ENCODE results near the gene CAMTA1.

Gene CAMTA1

GRCh38 chr1:7474143-7474490 lies 688.9 kb downstream of the CAMTA1 start:
- in situ Hi-C loops (cut with MboI; ENCODE audit: low sequenced_read_pairs): no loop called here

GRCh38 chr1:7474786-7475502 lies 689.7 kb downstream of the CAMTA1 start:
- in situ Hi-C loops (cut with MboI; ENCODE audit: low sequenced_read_pairs): no loop called here

- in situ Hi-C loops (cut with MboI; ENCODE audit: low sequenced_read_pairs): no loop called here
Observed at GRCh38 chr1:7475691-7476090, 690.4 kb downstream of the CAMTA1 start.

GRCh38 chr1:7476402-7476801 lies 691.1 kb downstream of the CAMTA1 start:
- in situ Hi-C loops (cut with MboI; ENCODE audit: low sequenced_read_pairs): no loop called here

- in situ Hi-C loops (cut with MboI; ENCODE audit: low sequenced_read_pairs): no loop called here
Observed at GRCh38 chr1:7476861-7477547, 691.8 kb downstream of the CAMTA1 start.

- in situ Hi-C loops (cut with MboI; ENCODE audit: low sequenced_read_pairs): no loop called here
Observed at GRCh38 chr1:7477593-7477992, 692.3 kb downstream of the CAMTA1 start.

- in situ Hi-C loops (cut with MboI; ENCODE audit: low sequenced_read_pairs): no loop called here
Observed at GRCh38 chr1:7478142-7478790, 693.0 kb downstream of the CAMTA1 start.

GRCh38 chr1:7478809-7479499 lies 693.7 kb downstream of the CAMTA1 start:
- in situ Hi-C loops (cut with MboI; ENCODE audit: low sequenced_read_pairs): no loop called here

- in situ Hi-C loops (cut with MboI; ENCODE audit: low sequenced_read_pairs): no loop called here
Observed at GRCh38 chr1:7479571-7479970, 694.3 kb downstream of the CAMTA1 start.

- in situ Hi-C loops (cut with MboI; ENCODE audit: low sequenced_read_pairs): no loop called here
Observed at GRCh38 chr1:7481194-7481593, 695.9 kb downstream of the CAMTA1 start.

GRCh38 chr1:7482077-7482476 lies 696.8 kb downstream of the CAMTA1 start:
- in situ Hi-C loops (cut with MboI; ENCODE audit: low sequenced_read_pairs): no loop called here

GRCh38 chr1:7482772-7483495 lies 697.7 kb downstream of the CAMTA1 start:
- in situ Hi-C loops (cut with MboI; ENCODE audit: low sequenced_read_pairs): no loop called here

GRCh38 chr1:7483634-7484383 lies 698.6 kb downstream of the CAMTA1 start:
- in situ Hi-C loops (cut with MboI; ENCODE audit: low sequenced_read_pairs): no loop called here

- in situ Hi-C loops (cut with MboI; ENCODE audit: low sequenced_read_pairs): no loop called here
Observed at GRCh38 chr1:7485086-7485780, 700.0 kb downstream of the CAMTA1 start.

GRCh38 chr1:7485826-7486225 lies 700.6 kb downstream of the CAMTA1 start:
- in situ Hi-C loops (cut with MboI; ENCODE audit: low sequenced_read_pairs): no loop called here

GRCh38 chr1:7487766-7488474 lies 702.7 kb downstream of the CAMTA1 start:
- in situ Hi-C loops (cut with MboI; ENCODE audit: low sequenced_read_pairs): no loop called here

- in situ Hi-C loops (cut with MboI; ENCODE audit: low sequenced_read_pairs): no loop called here
Observed at GRCh38 chr1:7488475-7488842, 703.2 kb downstream of the CAMTA1 start.

GRCh38 chr1:7489586-7489985 lies 704.3 kb downstream of the CAMTA1 start:
- in situ Hi-C loops (cut with MboI; ENCODE audit: low sequenced_read_pairs): no loop called here

GRCh38 chr1:7490576-7490975 lies 705.3 kb downstream of the CAMTA1 start:
- in situ Hi-C loops (cut with MboI; ENCODE audit: low sequenced_read_pairs): no loop called here
